HS-27A (cell line): ENCODE measurements around the gene RAPSN.

Source experiments
- DNase-seq: peaks from one replicate; pipeline ENCODE4 v3.0.0-alpha.2; 2012; ENCODE audit warnings: low read depth, missing footprints

The RAPSN gene

DNA sequence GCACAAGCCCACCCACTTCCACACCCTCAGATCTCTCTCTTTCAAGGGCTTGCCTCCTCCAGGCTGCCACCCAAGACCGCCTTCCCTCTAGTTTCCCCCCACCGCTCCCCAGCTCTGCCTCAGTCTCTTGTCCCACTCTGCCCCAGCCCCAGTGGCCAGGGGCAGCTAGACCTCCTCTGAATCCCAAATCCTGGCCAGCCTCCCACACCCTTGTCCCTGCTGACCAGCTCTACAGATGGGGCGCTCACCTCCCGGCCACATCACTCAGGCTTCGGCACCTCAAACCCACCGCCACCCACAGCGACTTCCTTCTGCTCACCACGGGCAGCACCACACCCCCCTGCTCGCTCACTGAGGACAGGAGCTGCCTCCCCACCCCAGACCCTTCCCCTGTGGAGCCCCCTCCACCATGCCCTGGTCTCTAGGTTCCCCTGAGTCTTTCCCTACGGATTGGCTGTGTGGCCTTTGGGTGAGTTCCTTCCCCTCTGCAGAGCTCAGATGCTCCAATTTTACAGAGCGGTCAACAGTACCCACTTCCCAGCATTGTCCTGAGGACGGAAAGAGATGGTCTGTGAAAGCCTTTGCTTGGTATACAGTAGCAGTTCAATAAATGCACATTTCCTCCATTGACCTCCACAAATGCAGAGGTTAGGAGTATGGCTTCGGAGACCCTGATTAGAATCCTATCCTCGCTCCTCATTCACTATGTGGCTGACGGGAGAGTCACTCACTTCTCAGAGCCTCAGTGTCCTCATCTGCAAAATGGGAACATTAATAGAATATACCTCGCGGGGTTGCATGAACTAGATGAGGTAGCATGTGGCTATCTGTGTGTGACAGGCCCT lies 59.1 kb downstream of the RAPSN start:
- DNase-seq: no peak

DNA sequence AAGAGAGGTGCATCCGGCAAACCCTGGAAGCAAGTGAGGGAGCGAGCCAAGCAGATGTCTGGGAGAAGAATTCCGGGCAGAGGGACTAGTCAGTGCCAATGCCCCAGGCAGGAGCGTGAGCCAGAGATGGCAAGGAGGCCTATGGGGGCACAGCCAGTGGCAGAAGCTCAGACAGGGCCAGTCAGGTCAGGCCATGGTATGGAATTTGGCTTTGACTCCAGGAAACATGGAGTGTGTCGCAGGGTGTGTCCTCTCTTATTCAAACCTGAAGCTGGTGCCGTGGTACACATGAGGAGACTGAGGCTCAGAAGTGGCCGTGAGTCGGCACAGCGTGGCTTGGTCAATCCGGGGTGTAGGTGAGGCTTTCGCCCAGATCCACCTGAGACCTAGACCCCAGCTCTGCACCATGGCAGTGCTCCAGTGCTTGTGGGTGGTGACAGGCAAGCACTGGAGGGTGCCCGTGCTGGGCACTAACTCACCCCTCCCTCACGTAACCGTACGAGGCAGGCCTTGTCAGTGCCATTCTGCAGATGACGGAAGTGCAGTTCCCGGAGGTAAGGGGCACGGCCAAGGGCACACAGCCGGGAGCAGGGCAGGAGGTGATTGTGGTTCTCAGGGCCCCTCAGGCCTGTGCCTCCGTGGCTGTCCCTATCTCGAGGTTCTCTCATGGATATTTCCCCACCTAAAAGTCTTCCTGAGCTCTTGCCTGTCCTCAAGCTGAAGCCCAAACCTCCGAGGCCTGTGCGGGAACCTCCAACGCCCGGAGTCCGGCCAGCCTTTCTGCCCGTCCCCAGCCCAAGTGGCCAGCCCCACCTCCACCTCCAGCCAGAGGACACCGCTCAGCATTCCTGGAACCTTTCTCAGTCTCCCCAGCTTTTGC lies 60.0 kb downstream of the RAPSN start:
- DNase-seq: no peak

DNA sequence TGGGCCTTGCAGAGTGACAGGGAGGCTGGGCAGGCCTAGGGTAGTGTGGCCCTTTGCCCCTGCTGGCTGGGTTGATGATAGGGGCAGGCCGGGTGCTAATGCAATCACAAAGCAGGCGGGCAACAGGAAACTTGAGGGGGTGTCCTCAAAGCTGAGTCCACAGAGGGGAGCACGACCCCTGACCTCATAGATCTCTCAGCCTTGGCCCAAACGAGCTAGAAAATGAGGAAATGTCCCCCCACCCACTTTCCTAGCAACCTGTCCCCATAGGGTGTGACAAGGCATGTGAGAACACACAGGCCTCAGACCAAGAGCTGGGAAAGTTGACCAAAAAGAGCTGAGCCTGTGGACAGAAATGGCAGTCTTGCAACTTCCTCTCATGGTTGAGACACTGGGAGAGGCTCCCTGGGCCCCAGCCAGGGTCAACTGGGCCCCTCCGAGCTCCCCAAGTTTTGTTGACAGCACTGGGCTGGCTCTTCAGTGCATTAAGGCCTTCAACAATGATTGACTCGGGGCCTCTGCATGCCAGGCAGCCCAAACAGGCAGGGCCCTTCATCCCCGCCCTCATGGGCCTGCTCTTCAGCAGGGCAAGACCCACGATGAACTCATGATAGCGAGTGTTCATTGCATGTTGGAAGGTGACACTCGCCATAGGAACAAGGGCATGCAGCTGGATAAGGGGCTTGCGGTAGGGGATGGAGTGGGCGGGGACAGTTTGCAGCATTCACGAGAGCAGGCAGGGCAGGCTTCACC lies 60.8 kb downstream of the RAPSN start:
- DNase-seq: no peak
